HG03108 (cell line): ENCODE measurements around the gene CHI3L1.

Experiments used
- ATAC-seq: cut with Tn5 transposase; IDR thresholded peaks from one replicate; pipeline ENCODE4 v1.9.1; 2021; ENCODE audit warnings: moderate library complexity; ENCODE audit not compliant: unreplicated experiment

The CHI3L1 gene

DNA sequence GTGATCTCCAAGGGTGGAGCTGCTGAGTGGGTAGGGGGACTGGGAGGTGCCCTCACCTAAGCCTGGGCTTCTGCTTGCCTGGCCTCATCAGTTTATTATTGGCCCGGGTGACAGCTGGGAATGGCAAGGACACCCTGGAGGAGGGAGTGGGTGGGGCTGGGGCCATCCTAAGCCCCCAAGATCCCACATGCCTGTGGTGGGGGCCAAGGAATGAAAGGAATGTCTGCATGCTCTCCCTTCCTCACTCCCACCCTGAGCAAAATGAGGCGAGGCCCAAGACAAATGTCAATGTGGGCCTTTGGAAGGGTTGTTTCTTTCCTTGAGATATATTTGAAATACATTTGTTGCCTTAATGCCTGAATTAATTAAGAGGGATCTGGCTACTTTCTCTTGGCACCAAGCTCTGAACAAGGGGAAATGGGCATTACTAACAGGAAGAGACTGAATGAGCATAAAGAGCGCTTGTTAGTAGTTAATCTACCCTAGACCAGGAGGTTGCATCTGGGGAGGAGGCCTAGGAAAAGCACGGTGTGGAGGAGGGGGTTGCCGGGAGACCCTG is 19.7 kb upstream of the CHI3L1 start:
- no peak for ATAC-seq

- ATAC-seq, result no peak
These were observed 18.3 kb upstream of the CHI3L1 start for GRCh38 chr1:203204756-203205155.

DNA sequence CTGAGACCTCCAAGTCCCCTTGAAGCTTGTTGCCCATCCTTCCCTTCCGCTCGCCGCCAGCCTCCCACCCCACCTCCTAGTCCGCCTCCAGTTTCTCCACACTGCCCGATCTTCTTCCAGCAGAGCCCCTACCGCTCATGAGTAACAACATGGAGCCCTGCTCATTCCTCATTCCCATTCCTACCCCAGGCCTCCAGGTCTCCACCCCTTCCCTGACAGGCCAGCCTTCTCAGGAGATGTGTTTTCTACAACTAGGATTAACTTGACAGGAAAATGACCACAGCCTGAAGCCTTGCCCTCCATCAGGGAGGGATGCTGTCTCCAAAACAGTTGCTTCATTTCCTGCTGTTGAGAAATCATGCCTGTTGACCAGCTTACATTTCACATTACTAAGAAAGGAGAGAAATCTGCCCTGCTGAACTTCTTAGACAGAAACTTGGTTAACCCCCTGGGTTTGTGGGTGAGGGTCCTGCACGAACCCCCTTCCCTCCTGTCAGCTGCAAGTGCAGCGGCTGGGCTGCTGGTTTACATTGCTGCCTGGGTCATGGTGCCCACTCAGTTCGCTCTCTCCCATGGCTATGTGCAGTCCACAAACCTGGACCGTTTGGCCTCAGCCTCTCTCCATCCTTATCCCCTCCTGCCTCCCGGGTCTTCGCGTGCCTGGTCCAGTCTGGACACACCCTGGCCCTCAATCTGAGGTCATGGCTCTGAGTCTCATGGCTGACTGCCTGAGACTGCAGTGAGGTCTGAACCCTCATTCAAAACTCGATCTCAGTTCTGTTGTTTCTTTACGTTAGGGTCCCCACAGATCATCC is 16.1 kb upstream of the CHI3L1 start:
- ATAC-seq, result no peak

GRCh38 chr1:203201516-203202205 is 15.2 kb upstream of the CHI3L1 start:
- no peak for ATAC-seq

DNA sequence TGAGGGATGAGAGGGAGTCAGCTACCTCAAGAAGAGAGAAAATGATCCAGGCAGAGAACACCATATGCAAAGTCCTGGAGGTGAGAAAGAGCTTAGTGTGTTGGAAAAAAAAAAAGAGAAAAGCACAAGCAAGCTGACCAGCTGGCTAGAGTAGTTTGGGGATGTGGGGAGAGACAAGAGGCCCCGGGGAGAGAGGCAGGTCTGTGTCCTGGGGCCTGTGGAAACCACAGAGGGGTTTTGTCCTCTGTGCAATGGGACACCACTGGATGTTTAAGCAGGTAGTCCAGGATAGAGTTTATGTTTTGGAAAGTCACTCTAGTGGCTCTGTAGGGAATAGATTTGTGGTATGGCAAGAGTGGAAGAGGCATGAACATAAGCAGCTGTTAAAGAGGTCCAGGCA is 14.4 kb upstream of the CHI3L1 start:
- ATAC-seq, result no peak

DNA sequence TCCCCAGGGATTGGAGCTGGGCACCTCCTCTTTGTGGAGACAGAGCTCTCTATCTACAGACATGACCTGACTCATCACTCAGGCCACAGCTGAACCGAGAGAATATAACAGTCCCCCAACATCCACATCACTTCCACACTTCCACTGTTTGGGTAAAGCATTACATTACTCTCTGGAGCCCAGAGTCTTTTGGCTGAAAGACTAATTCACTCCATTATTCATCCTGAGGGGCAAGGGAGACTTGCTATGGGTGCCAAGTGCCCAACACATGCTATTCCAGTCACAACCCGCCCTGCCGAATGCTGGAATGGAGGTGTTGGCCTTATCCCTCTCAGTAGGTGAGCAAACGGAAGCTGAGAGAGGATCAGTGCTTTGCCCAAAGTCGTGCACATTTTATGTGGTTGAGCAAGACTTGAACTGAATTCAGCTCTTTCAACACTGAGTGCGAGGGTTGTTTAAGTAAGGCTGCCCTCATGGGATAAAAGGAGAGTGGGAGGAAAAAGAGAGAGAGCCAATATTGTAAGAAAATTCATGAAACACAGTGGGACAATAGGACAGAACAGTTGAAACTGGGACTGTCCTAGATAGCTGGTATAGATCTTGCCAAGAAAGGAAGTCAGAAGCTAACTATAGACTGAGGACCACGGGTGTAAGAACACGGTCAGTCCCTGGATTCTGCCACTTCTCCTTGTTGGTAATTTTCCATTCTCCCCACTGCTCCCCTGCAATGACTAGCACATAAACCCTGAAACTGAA is 13.5 kb upstream of the CHI3L1 start:
- ATAC-seq, result no peak

DNA sequence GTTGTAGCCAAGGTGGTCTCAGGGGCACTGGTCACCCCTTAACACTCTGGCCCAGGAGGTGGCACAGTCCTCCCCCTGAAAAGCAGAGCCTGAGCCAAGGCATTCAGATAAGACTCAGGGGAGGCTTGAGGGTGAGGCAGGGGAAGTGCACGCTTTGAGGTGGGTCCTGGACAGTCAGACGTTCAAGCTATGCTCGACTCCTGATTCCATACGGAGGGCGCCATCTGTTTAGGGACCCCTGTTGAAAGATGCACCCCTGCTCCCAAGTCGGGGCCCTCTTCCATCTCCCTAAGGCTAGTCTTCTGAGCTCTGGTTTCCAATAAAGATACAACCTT is 12.9 kb upstream of the CHI3L1 start:
- no peak for ATAC-seq

DNA sequence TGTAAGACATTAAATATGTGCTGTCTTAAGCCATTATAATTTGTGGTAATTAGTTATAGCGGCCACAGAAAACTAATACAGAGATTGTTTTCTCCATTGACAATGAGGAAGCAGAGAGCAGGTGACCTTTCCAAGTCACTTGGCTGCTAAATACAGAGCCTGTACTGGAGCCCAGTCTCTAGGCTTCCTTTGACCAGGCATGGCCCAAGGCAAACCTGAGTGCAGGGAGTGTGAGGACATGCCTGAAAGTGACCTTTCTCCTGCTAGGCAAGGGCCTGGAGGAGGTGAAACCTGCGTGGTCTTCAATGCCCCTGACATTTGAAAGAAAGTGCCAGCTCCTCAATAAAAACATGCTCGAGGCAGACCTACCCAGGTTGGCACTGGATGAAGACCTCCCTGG is 12.5 kb upstream of the CHI3L1 start:
- ATAC-seq, result no peak

DNA sequence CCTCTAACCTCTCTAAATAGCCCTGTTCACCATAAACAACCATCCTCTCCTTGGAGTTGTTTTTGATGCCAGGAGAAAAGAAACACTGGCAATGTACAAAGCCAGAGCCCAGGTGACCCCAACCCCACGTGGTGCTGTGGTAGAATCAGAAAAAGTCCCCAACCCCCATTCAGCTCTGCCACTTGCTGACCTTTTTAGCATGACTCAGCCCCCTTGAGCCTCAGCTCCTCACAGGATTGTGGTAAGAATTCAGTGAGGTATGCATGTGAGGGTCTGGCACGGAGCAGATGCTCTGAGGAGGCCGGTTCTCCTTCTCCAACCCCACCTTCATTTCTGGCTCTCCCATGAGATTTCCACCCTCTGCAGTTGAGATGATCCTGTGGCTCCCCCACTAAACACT is 11.1 kb upstream of the CHI3L1 start:
- ATAC-seq, result no peak

DNA sequence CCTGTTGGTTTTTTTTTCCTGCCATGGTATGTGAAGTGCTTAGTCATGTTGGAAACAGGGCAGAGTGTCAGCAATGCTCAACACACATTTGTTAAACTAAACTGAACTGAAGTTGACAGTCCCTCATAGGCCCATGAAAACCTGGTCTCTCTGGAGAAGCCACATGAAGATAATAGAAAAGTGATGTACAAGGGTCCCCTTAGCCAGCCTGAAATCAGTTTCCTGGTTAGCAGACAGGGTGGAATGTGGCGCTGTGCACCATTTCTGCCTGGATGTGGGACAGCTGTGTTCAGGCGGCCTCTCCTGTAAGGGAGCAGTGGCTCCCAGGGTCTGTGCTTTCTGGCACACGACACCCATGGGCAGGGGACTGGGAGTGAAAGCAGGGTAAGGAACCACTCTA is 9.9 kb upstream of the CHI3L1 start:
- no peak for ATAC-seq

GRCh38 chr1:203190949-203191348 is 4.4 kb upstream of the CHI3L1 start:
- no peak for ATAC-seq

- no peak for ATAC-seq
These were observed 3.4 kb upstream of the CHI3L1 start for GRCh38 chr1:203189951-203190352.

DNA sequence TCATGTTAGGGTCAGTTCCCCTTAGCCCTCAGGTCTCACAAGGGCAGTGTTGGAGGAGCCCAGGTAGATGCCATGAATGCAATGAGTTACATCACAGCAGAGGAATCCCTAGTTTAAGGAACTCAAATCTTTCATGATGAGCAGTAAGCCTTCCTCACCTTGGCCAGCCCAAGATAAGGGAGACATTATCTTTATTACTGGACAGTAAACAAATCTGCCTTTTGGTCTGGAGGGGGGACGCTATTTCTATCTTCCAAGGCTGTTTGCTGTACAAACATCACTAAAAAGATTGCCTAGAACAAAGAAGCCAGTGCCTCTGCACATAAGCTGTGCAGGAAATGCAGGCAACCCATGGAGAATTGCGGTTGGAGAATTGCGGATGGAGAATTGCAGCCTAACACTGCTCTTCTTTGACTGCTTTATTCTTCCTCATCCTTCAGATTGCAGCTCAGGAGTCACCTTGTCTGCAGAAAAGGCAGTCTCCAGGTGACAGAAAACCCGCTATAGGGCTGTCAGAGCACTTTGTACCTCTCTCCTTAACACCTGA is 2.3 kb upstream of the CHI3L1 start:
- no peak for ATAC-seq

DNA sequence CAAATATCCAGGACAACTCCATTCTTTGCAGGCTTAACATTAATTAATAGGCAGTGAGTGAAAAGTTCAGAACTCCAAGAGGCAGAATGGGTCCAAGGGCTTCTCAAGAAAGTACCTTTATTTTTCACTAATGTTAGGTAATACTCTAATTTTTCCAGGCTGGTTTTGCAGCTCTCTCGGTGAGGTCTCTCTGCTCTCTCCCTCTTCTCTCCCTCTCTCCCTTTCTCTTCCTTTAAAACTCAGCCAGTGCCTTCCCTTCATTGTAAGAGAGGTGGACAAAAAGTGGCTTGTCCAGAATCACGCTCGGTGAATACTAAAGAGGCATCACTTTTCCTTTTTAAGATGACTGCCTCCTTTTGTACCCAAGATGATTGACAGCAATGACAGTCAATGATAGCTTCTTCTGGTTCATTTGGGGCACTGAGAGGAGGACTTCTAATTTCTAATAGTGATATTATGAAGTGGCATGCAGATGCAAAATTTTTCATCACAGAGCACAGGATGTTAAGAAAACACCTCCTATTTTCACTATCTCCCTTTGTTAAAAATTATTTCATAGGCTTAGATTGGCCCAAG is 1.3 kb upstream of the CHI3L1 start:
- no peak for ATAC-seq

- no peak for ATAC-seq
These were observed 791 bp upstream of the CHI3L1 start for GRCh38 chr1:203187304-203187685.

GRCh38 chr1:203186091-203186445 is 436 bp downstream of the CHI3L1 start:
- ATAC-seq, result no peak

- no peak for ATAC-seq
These were observed 919 bp downstream of the CHI3L1 start for GRCh38 chr1:203185585-203185984.

- no peak for ATAC-seq
These were observed 1.4 kb downstream of the CHI3L1 start for GRCh38 chr1:203185061-203185461.

GRCh38 chr1:203184467-203184866 is 2.0 kb downstream of the CHI3L1 start:
- ATAC-seq, result no peak

DNA sequence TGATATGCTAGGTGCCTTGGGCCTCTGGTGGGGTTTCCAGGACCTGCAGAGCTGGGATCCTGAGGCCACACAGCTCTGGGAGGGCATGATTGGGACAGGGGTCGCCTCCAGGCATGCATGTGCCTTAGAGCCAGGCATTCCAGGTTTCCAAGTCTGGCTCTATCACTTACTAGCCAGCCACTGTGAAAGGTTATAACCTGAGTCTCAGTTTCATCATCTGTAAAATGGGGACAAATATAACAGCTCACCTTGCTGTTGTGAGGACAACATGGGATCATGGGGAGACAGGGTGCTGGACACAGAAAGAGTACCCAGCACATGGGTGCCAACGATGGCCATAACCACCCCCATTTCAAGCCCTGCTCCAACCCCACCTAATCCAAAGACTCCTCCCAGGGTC is 2.7 kb downstream of the CHI3L1 start:
- no peak for ATAC-seq

GRCh38 chr1:203182387-203182953 is 4.0 kb downstream of the CHI3L1 start:
- ATAC-seq, result no peak
